ENCODE measurements around the gene RIN2. TPM values are rescaled to one million over a fixed set of nuclear protein-coding genes. Genes with fewer than 3 reads are reported as not detected.

Gene RIN2
- total RNA-seq, 1 donor from 2014 or later, result 24.4 TPM

- Mint-ChIP-seq H3K27ac (ENCODE audit: unreplicated experiment) (no peak overlapping the region), H3K4me3 (ENCODE audit: unreplicated experiment) (no peak overlapping the region), H3K9me3 (ENCODE audit: low read depth) (no peaks in the 10 kb centered on the region), H3K27me3 (ENCODE audit: low read depth) (no peaks in the 10 kb centered on the region), H3K4me1 (ENCODE audit: low read depth) (peaks cover 44% of the 10 kb centered on the region), H3K36me3 (ENCODE audit: low read depth) (no peaks in the 10 kb centered on the region)
- TF ChIP-seq CTCF (IDR thresholded peaks at IDR 0.05), result no peak
- no peak for DNase-seq (ENCODE audit: low spot score)
These were observed 21.6 kb downstream of the RIN2 start for GRCh38 chr20:19779634-19780033.

GRCh38 chr20:19780261-19780660 lies 22.2 kb downstream of the RIN2 start:
- H3K27ac Mint-ChIP-seq (ENCODE audit: unreplicated experiment), result no peak overlapping the region
- no peak overlapping the region for H3K4me3 Mint-ChIP-seq (ENCODE audit: unreplicated experiment)
- H3K36me3 Mint-ChIP-seq (ENCODE audit: low read depth), result no peaks in the 10 kb centered on the region
- no peaks in the 10 kb centered on the region for H3K27me3 Mint-ChIP-seq (ENCODE audit: low read depth)
- DNase-seq (ENCODE audit: low spot score), result no peak
- no peaks in the 10 kb centered on the region for H3K9me3 Mint-ChIP-seq (ENCODE audit: low read depth)
- TF ChIP-seq CTCF (IDR thresholded peaks at IDR 0.05), result no peak
- H3K4me1 Mint-ChIP-seq (ENCODE audit: low read depth), result peaks cover 50% of the 10 kb centered on the region

GRCh38 chr20:19781235-19781634 lies 23.2 kb downstream of the RIN2 start:
- no peak overlapping the region for H3K27ac Mint-ChIP-seq (ENCODE audit: unreplicated experiment)
- no peak overlapping the region for H3K4me3 Mint-ChIP-seq (ENCODE audit: unreplicated experiment)
- H3K9me3 Mint-ChIP-seq (ENCODE audit: low read depth), result no peaks in the 10 kb centered on the region
- peaks cover 60% of the 10 kb centered on the region for H3K4me1 Mint-ChIP-seq (ENCODE audit: low read depth)
- H3K27me3 Mint-ChIP-seq (ENCODE audit: low read depth), result no peaks in the 10 kb centered on the region
- no peaks in the 10 kb centered on the region for H3K36me3 Mint-ChIP-seq (ENCODE audit: low read depth)
- DNase-seq (ENCODE audit: low spot score), result no peak
- no peak for TF ChIP-seq CTCF (IDR thresholded peaks at IDR 0.05)

GRCh38 chr20:19782669-19783068 lies 24.6 kb downstream of the RIN2 start:
- Mint-ChIP-seq H3K4me3 (ENCODE audit: unreplicated experiment) (no peak overlapping the region), H3K27me3 (ENCODE audit: low read depth) (no peaks in the 10 kb centered on the region), H3K36me3 (ENCODE audit: low read depth) (no peaks in the 10 kb centered on the region), H3K9me3 (ENCODE audit: low read depth) (no peaks in the 10 kb centered on the region), H3K4me1 (ENCODE audit: low read depth) (peaks cover 73% of the 10 kb centered on the region), H3K27ac (ENCODE audit: unreplicated experiment) (no peak overlapping the region)
- TF ChIP-seq CTCF (IDR thresholded peaks at IDR 0.05), result no peak
- no peak for DNase-seq (ENCODE audit: low spot score)

- Mint-ChIP-seq H3K4me3 (ENCODE audit: unreplicated experiment) (no peak overlapping the region), H3K4me1 (ENCODE audit: low read depth) (peaks cover 71% of the 10 kb centered on the region), H3K27me3 (ENCODE audit: low read depth) (no peaks in the 10 kb centered on the region), H3K9me3 (ENCODE audit: low read depth) (peaks cover 6% of the 10 kb centered on the region), H3K36me3 (ENCODE audit: low read depth) (peaks cover 2% of the 10 kb centered on the region), H3K27ac (ENCODE audit: unreplicated experiment) (peak overlapping the region; percentile 97)
- no peak for DNase-seq (ENCODE audit: low spot score)
- no peak for TF ChIP-seq CTCF (IDR thresholded peaks at IDR 0.05)
These were observed 25.9 kb downstream of the RIN2 start for GRCh38 chr20:19783966-19784401.

All from chondrocyte (in vitro differentiated cells).